Neural progenitor cell (in vitro differentiated cells): ENCODE measurements around the gene C19orf73. TPM values are rescaled to one million over a fixed set of nuclear protein-coding genes. Genes with fewer than 3 reads are reported as not detected.

Experiments
- DNase-seq: peaks from one replicate; pipeline ENCODE4 v3.0.0-alpha.2; 2016; ENCODE audit warnings: low spot score
- H2AFZ ChIP-seq: fragments of 200-600 bp; sonication (generic); replicated peaks from 2 replicates; pipeline ENCODE4 v1.6.1; 2016; ENCODE audit warnings: antibody characterized with exemption
- H3F3A ChIP-seq: fragments of 200-600 bp; sonication (generic); 2 replicates; pipeline ENCODE4 v1.6.1; 2016; ENCODE audit warnings: antibody characterized with exemption, low read depth
- H3K27ac ChIP-seq: fragments of 200-600 bp; sonication (generic); 2 replicates; pipeline ENCODE4 v1.5.1; 2016; ENCODE audit warnings: mild to moderate bottlenecking
- H3K27me3 ChIP-seq: fragments of 200-600 bp; sonication (generic); 2 replicates; pipeline ENCODE4 v1.6.1; 2016; ENCODE audit warnings: mild to moderate bottlenecking, moderate library complexity
- H3K36me3 ChIP-seq: fragments of 200-600 bp; sonication (generic); 2 replicates; pipeline ENCODE4 v1.5.1; 2016
- H3K4me1 ChIP-seq: fragments of 200-600 bp; sonication (generic); 2 replicates; pipeline ENCODE4 v1.6.1; 2016; ENCODE audit warnings: mixed run types
- H3K4me2 ChIP-seq: fragments of 200-600 bp; sonication (generic); 2 replicates; pipeline ENCODE4 v1.6.1; 2016
- H3K4me3 ChIP-seq: fragments of 200-600 bp; sonication (generic); 2 replicates; pipeline ENCODE4 v1.5.1; 2016
- H3K79me2 ChIP-seq: fragments of 200-600 bp; sonication (generic); 2 replicates; pipeline ENCODE4 v1.6.1; 2016; ENCODE audit warnings: low read depth
- H3K9ac ChIP-seq: fragments of 200-600 bp; sonication (generic); 2 replicates; pipeline ENCODE4 v1.6.1; 2016
- H3K9me3 ChIP-seq: fragments of 200-600 bp; sonication (generic); 2 replicates; pipeline ENCODE4 v1.5.1; 2016; ENCODE audit warnings: low read depth
- H4K20me1 ChIP-seq: fragments of 200-600 bp; sonication (generic); 2 replicates; pipeline ENCODE4 v1.6.1; 2016; ENCODE audit warnings: low read depth
- H3K27ac Mint-ChIP-seq: 3 replicates; pipeline ENCODE4 v1.8.0; 2021; ENCODE audit warnings: mixed read lengths
- H3K27me3 Mint-ChIP-seq: 2 replicates; pipeline ENCODE4 v1.8.0; 2022; ENCODE audit warnings: low read depth, mild to moderate bottlenecking, inconsistent platforms, moderate library complexity, mixed read lengths; ENCODE audit not compliant: insufficient read depth
- H3K36me3 Mint-ChIP-seq: 3 replicates; pipeline ENCODE4 v1.8.0; 2021; ENCODE audit warnings: mixed read lengths
- H3K4me1 Mint-ChIP-seq: 3 replicates; pipeline ENCODE4 v1.8.0; 2021; ENCODE audit warnings: mixed read lengths
- H3K4me3 Mint-ChIP-seq: 3 replicates; pipeline ENCODE4 v1.8.0; 2021; ENCODE audit warnings: mild to moderate bottlenecking, moderate library complexity, mixed read lengths
- H3K9me3 Mint-ChIP-seq: 3 replicates; pipeline ENCODE4 v1.8.0; 2020; ENCODE audit warnings: mixed read lengths
- CTCF ChIP-seq: fragments of 200-600 bp; sonication (generic); IDR thresholded peaks from 2 replicates; pipeline ENCODE4 v1.5.1; 2017; ENCODE audit warnings: antibody characterized with exemption, mild to moderate bottlenecking
- EZH2 ChIP-seq: fragments of 200-600 bp; sonication (generic); IDR thresholded peaks from 2 replicates; pipeline ENCODE4 v1.6.1; 2017; ENCODE audit warnings: antibody characterized with exemption, mild to moderate bottlenecking, moderate library complexity
- EZH2phosphoT487 ChIP-seq: fragments of 200-600 bp; sonication (generic); IDR thresholded peaks from 2 replicates; pipeline ENCODE4 v1.6.1; 2017; ENCODE audit warnings: antibody characterized with exemption
- total RNA-seq: library from RNA; depleted of rRNA; stranded (reverse); fragments of >200 nt; gene quantifications from 2 replicates; pipeline ENCODE4 v1.2.3, GENCODE V29; 2015; ENCODE audit warnings: low replicate concordance

Gene C19orf73
- total RNA-seq, 1 donor from 2014 or later: not detected

- peak overlapping the region; percentile 27 for H3K27ac Mint-ChIP-seq
- Histone ChIP-seq H3K27ac (no peak overlapping the region), H3K9ac (no peak overlapping the region), H2AFZ (no peak overlapping the region), H3K4me3 (no peak overlapping the region), H3K79me2 (peaks cover 10% of the 10 kb centered on the region), H3K27me3 (no peaks in the 10 kb centered on the region), H3K4me2 (no peak overlapping the region), H4K20me1 (peaks cover 56% of the 10 kb centered on the region), H3K9me3 (no peaks in the 10 kb centered on the region), H3K4me1 (peaks cover 4% of the 10 kb centered on the region), H3F3A (peaks cover 63% of the 10 kb centered on the region), H3K36me3 (no peaks in the 10 kb centered on the region)
- H3K27me3 Mint-ChIP-seq: peaks cover 10% of the 10 kb centered on the region
- DNase-seq: no peak
- H3K4me3 Mint-ChIP-seq: no peak overlapping the region
- peaks cover 30% of the 10 kb centered on the region for H3K36me3 Mint-ChIP-seq
- H3K4me1 Mint-ChIP-seq: peaks cover 10% of the 10 kb centered on the region
- H3K9me3 Mint-ChIP-seq: no peaks in the 10 kb centered on the region
- TF ChIP-seq CTCF (no peak), EZH2 (no peak), EZH2phosphoT487 (no peak)
Observed at GRCh38 chr19:49109569-49110233, 9.2 kb downstream of the C19orf73 start.

- Histone ChIP-seq H3K27ac (no peak overlapping the region), H2AFZ (no peak overlapping the region), H3K79me2 (peaks cover 10% of the 10 kb centered on the region), H3K36me3 (no peaks in the 10 kb centered on the region), H3F3A (peaks cover 69% of the 10 kb centered on the region), H3K4me3 (no peak overlapping the region), H3K9ac (no peak overlapping the region), H3K4me1 (peaks cover 4% of the 10 kb centered on the region), H3K4me2 (no peak overlapping the region), H4K20me1 (peaks cover 61% of the 10 kb centered on the region), H3K27me3 (no peaks in the 10 kb centered on the region), H3K9me3 (no peaks in the 10 kb centered on the region)
- H3K36me3 Mint-ChIP-seq: peaks cover 31% of the 10 kb centered on the region
- peak overlapping the region; percentile 27 for H3K27ac Mint-ChIP-seq
- peaks cover 10% of the 10 kb centered on the region for H3K27me3 Mint-ChIP-seq
- no peaks in the 10 kb centered on the region for H3K9me3 Mint-ChIP-seq
- TF ChIP-seq EZH2 (no peak), EZH2phosphoT487 (no peak), CTCF (no peak)
- peak overlapping the region; percentile 1 for H3K4me3 Mint-ChIP-seq
- no peak for DNase-seq
- peaks cover 10% of the 10 kb centered on the region for H3K4me1 Mint-ChIP-seq
Observed at GRCh38 chr19:49109051-49109450, 9.9 kb downstream of the C19orf73 start.

- peaks cover 5% of the 10 kb centered on the region for H3K27me3 Mint-ChIP-seq
- H3K27ac Mint-ChIP-seq: no peak overlapping the region
Observed at GRCh38 chr19:49107625-49108459, 11.1 kb downstream of the C19orf73 start.

More at GRCh38 chr19:49107625-49108459, 11.1 kb downstream of the C19orf73 start:
- no peak overlapping the region for H3K4me3 Mint-ChIP-seq
- peaks cover 3% of the 10 kb centered on the region for H3K4me1 Mint-ChIP-seq
- Histone ChIP-seq H3K27me3 (no peaks in the 10 kb centered on the region), H2AFZ (no peak overlapping the region), H3K9ac (no peak overlapping the region), H4K20me1 (peaks cover 66% of the 10 kb centered on the region), H3F3A (peaks cover 63% of the 10 kb centered on the region), H3K4me2 (no peak overlapping the region), H3K4me3 (no peak overlapping the region), H3K36me3 (no peaks in the 10 kb centered on the region), H3K79me2 (peaks cover 10% of the 10 kb centered on the region), H3K9me3 (no peaks in the 10 kb centered on the region), H3K4me1 (no peaks in the 10 kb centered on the region), H3K27ac (no peak overlapping the region)
- peaks cover 32% of the 10 kb centered on the region for H3K36me3 Mint-ChIP-seq
- DNase-seq: no peak
- H3K9me3 Mint-ChIP-seq: no peaks in the 10 kb centered on the region
- TF ChIP-seq EZH2phosphoT487 (no peak), EZH2 (no peak)
